ENCODE data around the gene LNP1.

The LNP1 gene

GRCh38 chr3:100489118-100489517, 87.8 kb downstream of the LNP1 start:
- Histone ChIP-seq H3K36me3 (replicated peaks) (no peaks in the 10 kb centered on the region), H3K4me3 (ENCODE audit: low read depth, low read length) (no peak overlapping the region), H3K27me3 (replicated peaks) (no peaks in the 10 kb centered on the region), H3K27ac (no peak overlapping the region)
- TF ChIP-seq CTCF (IDR thresholded peaks at IDR 0.05; ENCODE audit: low read depth, low read length, missing control alignments): no peak
- in situ Hi-C loops (cut with HindIII; ENCODE audit: low pct_ligation_motif_present, low sequenced_read_pairs): no loop called here
- no peak for DNase-seq

- Histone ChIP-seq H3K4me3 (ENCODE audit: low read depth, low read length) (peak within 1 kb of the TSS; percentile 66), H3K27ac (peak within 1 kb of the TSS; percentile 96), H3K27me3 (replicated peaks) (no peaks in the 10 kb centered on the region), H3K36me3 (replicated peaks) (no peaks in the 10 kb centered on the region)
- no peak for TF ChIP-seq CTCF (IDR thresholded peaks at IDR 0.05; ENCODE audit: low read depth, low read length, missing control alignments)
- in situ Hi-C loops (cut with HindIII; ENCODE audit: low pct_ligation_motif_present, low sequenced_read_pairs): no loop called here
- DNase-seq: peak; percentile 97
Measured at GRCh38 chr3:100492059-100493006, 91.0 kb downstream of the LNP1 start, which contains the start of gene TMEM45A. Gene TMEM45A (plus strand): TSS chr3:100492619. CDS start chr3:100555212, 62,593 bp downstream.

- Histone ChIP-seq H3K36me3 (replicated peaks) (no peaks in the 10 kb centered on the region), H3K27me3 (replicated peaks) (no peaks in the 10 kb centered on the region), H3K4me3 (ENCODE audit: low read depth, low read length) (no peak overlapping the region), H3K27ac (no peak overlapping the region)
- peak; percentile 56 for DNase-seq
- no peak for TF ChIP-seq CTCF (IDR thresholded peaks at IDR 0.05; ENCODE audit: low read depth, low read length, missing control alignments)
- in situ Hi-C loops (cut with HindIII; ENCODE audit: low pct_ligation_motif_present, low sequenced_read_pairs): no loop called here
Measured at GRCh38 chr3:100496711-100497261, 95.4 kb downstream of the LNP1 start.

- H3K36me3 ChIP-seq (replicated peaks): no peaks in the 10 kb centered on the region
- no peak overlapping the region for H3K27ac ChIP-seq
- in situ Hi-C loops (cut with HindIII; ENCODE audit: low pct_ligation_motif_present, low sequenced_read_pairs): no loop called here
- TF ChIP-seq CTCF (IDR thresholded peaks at IDR 0.05; ENCODE audit: low read depth, low read length, missing control alignments): no peak
- no peak for DNase-seq
- H3K4me3 ChIP-seq (ENCODE audit: low read depth, low read length): no peak overlapping the region
- no peaks in the 10 kb centered on the region for H3K27me3 ChIP-seq (replicated peaks)
Measured at GRCh38 chr3:100499651-100500050, 98.3 kb downstream of the LNP1 start.

- H3K36me3 ChIP-seq (replicated peaks): no peaks in the 10 kb centered on the region
- in situ Hi-C loops (cut with HindIII; ENCODE audit: low pct_ligation_motif_present, low sequenced_read_pairs): no loop called here
- no peaks in the 10 kb centered on the region for H3K27me3 ChIP-seq (replicated peaks)
- no peak overlapping the region for H3K4me3 ChIP-seq (ENCODE audit: low read depth, low read length)
- no peak overlapping the region for H3K27ac ChIP-seq
- no peak for DNase-seq
- TF ChIP-seq CTCF (IDR thresholded peaks at IDR 0.05; ENCODE audit: low read depth, low read length, missing control alignments): no peak
Measured at GRCh38 chr3:100500320-100500880, 99.1 kb downstream of the LNP1 start.
